NB4 (cell line): Measurements from ENCODE around the gene GLT6D1.

Experiments used
- DNase-seq: peaks from one replicate; pipeline ENCODE4 v3.0.0; 2010; ENCODE audit warnings: low read depth
- H3K4me3 ChIP-seq: one replicate; pipeline ENCODE4 v1.5.1; 2011; ENCODE audit warnings: mild to moderate bottlenecking, low read depth, low read length, moderate library complexity
- MYC ChIP-seq: IDR thresholded peaks from 2 replicates; pipeline ENCODE4 v1.6.1; 2011; ENCODE audit warnings: low read depth, low read length
- POLR2A ChIP-seq: IDR thresholded peaks from 2 replicates; pipeline ENCODE4 v1.6.1; 2011; ENCODE audit warnings: mild to moderate bottlenecking; ENCODE audit not compliant: insufficient read length; ENCODE audit errors: extremely low read depth
- TF ChIP-seq, protein P1 (sequence below): IDR thresholded peaks from one replicate; pipeline ENCODE4 v1.5.1; 2012; ENCODE audit warnings: low read depth, low read length
- TF ChIP-seq, protein P2 (sequence below): IDR thresholded peaks from 2 replicates; pipeline ENCODE4 v1.6.1; 2011; ENCODE audit warnings: low read depth, low read length

The GLT6D1 gene, protein sequence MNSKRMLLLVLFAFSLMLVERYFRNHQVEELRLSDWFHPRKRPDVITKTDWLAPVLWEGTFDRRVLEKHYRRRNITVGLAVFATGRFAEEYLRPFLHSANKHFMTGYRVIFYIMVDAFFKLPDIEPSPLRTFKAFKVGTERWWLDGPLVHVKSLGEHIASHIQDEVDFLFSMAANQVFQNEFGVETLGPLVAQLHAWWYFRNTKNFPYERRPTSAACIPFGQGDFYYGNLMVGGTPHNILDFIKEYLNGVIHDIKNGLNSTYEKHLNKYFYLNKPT

DNA sequence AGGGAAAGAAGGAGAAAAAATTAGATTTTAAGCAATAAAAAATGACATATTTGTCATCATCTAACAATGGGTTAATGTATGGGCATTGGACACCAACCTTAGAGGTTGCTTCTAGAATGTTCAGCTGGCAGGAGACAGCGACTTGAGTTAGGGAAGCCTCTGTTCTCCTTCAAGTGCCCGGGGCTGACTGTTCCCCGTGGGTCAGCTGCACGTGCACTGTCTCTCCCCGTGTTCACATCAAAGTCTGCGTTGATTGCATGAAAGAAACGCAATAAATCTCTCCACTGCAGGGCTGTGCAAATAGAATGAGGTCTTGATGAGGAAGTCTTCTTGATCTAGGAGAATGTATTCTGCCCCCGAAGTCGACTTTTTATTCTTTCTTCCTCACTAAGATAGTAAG is at the start of gene GLT6D1:
GLT6D1 (minus strand) TSS at position 345 of the 400 bp plus-strand sequence. CDS start 353 bp downstream, outside the sequence.
- DNase-seq, result no peak
- no peak for TF ChIP-seq MYC
- TF ChIP-seq, protein P1, sequence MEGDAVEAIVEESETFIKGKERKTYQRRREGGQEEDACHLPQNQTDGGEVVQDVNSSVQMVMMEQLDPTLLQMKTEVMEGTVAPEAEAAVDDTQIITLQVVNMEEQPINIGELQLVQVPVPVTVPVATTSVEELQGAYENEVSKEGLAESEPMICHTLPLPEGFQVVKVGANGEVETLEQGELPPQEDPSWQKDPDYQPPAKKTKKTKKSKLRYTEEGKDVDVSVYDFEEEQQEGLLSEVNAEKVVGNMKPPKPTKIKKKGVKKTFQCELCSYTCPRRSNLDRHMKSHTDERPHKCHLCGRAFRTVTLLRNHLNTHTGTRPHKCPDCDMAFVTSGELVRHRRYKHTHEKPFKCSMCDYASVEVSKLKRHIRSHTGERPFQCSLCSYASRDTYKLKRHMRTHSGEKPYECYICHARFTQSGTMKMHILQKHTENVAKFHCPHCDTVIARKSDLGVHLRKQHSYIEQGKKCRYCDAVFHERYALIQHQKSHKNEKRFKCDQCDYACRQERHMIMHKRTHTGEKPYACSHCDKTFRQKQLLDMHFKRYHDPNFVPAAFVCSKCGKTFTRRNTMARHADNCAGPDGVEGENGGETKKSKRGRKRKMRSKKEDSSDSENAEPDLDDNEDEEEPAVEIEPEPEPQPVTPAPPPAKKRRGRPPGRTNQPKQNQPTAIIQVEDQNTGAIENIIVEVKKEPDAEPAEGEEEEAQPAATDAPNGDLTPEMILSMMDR, result no peak
- TF ChIP-seq POLR2A, result no peak
- TF ChIP-seq, protein P2, sequence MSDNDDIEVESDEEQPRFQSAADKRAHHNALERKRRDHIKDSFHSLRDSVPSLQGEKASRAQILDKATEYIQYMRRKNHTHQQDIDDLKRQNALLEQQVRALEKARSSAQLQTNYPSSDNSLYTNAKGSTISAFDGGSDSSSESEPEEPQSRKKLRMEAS, result no peak
- no peak within 1 kb of the TSS for H3K4me3 ChIP-seq

DNA sequence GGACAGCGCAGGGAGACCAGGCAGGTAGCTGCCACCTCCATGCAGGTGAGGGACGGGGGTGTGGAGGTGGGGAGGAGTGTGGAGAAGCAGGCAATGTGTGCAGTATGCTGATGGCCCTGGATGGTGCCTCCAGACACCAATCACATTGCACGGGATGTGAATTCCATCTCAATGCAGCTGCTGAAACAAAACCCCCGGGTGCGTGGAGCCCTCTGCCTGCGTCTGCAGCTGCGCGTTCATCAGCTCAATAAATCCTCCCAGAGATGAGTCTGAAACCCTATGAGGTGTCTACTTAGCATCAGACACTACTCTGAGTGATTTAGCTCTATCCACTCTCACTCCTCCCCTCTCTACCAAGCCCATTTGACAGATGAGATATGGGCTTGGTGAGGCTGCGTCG is 49.7 kb upstream of the GLT6D1 start:
- TF ChIP-seq, protein P1, result no peak
- TF ChIP-seq MYC (no peak), POLR2A (no peak)
- TF ChIP-seq, protein P2, result no peak
- no peak for DNase-seq
- no peak overlapping the region for H3K4me3 ChIP-seq

GRCh38 chr9:135687216-135687615 is 47.9 kb upstream of the GLT6D1 start:
- TF ChIP-seq, protein P1, result no peak
- TF ChIP-seq MYC, result no peak
- TF ChIP-seq, protein P2, result no peak
- no peak for TF ChIP-seq POLR2A
- no peak for DNase-seq
- no peak overlapping the region for H3K4me3 ChIP-seq

DNA sequence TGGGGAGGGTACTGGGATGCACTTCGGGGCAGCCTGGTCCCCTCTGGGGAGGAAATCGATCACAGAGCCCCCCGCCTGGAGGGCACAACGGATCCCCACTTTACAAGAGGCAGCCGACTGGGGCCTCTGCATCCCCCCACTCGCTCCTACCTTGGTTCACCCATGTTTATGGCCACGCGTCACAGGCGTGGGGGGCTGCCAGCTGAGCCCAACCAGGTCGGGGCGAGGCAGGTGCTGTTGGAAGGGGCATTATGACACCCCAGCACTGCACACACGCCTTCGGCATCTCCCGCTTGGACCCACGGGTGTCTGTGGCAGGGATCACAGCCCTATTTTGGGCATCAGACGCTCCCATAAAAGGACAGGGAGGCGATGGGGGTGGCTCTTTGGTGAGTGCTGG is 45.4 kb upstream of the GLT6D1 start:
- H3K4me3 ChIP-seq, result no peak overlapping the region
- TF ChIP-seq POLR2A (no peak), MYC (no peak)
- TF ChIP-seq, protein P2, result no peak
- TF ChIP-seq, protein P1, result no peak
- no peak for DNase-seq

- H3K4me3 ChIP-seq, result no peak overlapping the region
- TF ChIP-seq POLR2A (no peak), MYC (no peak)
- TF ChIP-seq, protein P2, result no peak
- TF ChIP-seq, protein P1, result no peak
- DNase-seq, result no peak
These were observed 44.2 kb upstream of the GLT6D1 start for GRCh38 chr9:135683401-135684034.
